GM19238 (cell line): Measurements from ENCODE around the gene MED31.
"Not testable (repeated sequence)": the region's sequence is repeated elsewhere in the genome, so short reads cannot be mapped to it uniquely, and the experiment has no call there.

Experiments used
- DNase-seq: peaks from one replicate; pipeline ENCODE4 v3.0.0; 2011; ENCODE audit warnings: low spot score; ENCODE audit not compliant: insufficient read length

The MED31 gene

GRCh38 chr17:6627019-6627418 lies 24.4 kb downstream of the MED31 start:
- no peak for DNase-seq

GRCh38 chr17:6626616-6627015 lies 24.8 kb downstream of the MED31 start:
- no peak for DNase-seq

GRCh38 chr17:6623941-6624340 lies 27.5 kb downstream of the MED31 start:
- no peak for DNase-seq

DNA sequence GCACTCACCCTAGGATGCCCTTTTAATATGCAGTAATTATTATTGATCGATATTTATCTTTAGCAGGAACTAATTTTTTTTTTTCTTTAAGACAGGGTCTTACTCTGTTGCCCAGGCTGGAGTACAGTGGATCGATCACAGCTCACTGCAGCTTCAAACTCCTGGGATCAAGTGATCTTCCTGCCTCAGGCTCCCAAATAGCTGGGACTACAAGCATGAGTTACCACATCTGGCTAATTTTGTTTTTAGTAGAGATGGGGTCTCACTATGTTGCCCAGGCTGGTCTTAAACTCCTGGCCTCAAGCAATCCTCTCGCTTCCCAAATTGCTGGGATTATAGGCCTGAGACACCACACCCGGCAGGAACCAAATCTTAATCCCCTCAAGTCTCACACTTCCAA lies 40.2 kb downstream of the MED31 start:
- no peak for DNase-seq

DNA sequence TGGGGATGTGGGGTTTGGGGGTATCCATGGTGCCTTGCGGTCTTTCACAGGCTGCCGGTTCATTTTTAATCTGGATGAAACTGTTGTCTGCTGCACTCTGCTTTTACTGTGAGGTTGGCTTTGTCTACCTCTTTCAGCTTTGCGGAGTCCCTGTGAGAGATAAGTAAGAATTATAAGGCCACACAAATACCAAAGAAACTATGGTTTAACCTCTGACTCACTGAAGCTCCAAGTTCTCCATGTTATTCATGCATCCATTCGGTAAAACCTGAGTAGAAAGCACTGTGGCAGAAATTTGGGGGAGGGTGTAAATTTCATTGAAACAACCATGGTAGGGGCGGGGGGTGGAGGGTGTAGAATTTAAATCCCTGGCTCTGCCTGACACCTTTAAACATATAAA lies 41.4 kb downstream of the MED31 start:
- no peak for DNase-seq

- DNase-seq: no peak
These were observed 43.1 kb downstream of the MED31 start for GRCh38 chr17:6608321-6608720.

DNA sequence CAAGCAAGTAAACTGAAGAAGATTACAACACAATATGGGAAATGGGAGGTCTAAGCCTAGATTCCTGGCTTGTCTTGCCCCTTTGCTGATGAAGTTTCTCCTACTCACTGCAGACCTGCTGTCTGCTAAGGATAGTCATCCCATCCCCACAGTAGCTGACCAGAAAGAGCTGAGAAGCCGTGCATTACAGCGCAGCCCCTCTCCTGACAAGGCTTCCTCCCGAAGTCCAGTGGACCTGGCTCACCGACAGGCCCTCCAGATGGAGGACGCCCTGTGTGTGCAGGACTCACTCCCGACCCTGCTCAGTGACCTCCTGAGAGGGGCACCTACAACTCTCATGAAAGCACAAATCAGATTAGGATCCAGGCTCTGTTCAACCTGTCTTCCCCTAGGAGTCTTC lies 46.3 kb downstream of the MED31 start:
- DNase-seq: no peak

GRCh38 chr17:6603744-6604325 lies 47.6 kb downstream of the MED31 start:
- DNase-seq: no peak

- DNase-seq: no peak
These were observed 49.3 kb downstream of the MED31 start for GRCh38 chr17:6602141-6602540.

DNA sequence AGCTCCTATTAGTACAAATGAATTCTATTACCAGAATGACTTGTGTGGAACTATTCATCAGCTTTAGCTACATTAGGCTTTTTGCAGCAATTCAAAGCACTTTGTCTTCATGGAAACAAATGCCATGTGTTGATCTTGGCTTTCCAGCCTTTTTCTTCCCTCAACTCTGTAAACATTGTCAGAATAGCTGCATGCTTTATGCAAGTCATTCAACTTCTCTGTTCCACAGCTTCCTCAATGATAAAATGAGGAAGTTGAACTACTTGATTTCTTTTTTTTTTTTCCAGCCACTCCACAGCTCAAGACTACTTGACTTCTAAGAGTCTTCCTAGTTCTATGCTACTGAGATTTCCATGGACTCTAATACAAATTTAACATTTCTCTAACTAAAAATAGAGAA lies 52.0 kb downstream of the MED31 start:
- no peak for DNase-seq

- no peak for DNase-seq
These were observed 53.7 kb downstream of the MED31 start for GRCh38 chr17:6597727-6598126.

- no peak for DNase-seq
These were observed 54.5 kb downstream of the MED31 start for GRCh38 chr17:6596941-6597340.

DNA sequence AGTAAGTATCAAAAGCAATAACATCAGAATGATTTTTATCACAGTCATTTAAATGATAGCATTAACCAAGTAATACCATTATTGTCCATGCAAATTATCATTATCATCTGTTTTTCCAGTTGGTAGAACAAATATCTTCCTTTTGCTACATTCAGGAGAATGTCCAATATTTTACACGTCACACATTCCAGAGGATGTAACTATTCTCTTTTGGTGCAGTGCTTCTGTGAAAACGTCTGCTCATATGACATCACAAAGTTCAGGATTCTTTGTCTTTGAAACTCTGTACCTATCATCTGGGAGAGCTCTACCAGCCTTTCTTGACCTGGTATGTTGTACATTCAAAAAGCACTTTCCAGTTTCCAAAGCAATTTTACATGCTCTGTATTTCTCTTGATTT lies 54.9 kb downstream of the MED31 start:
- DNase-seq: no peak

GRCh38 chr17:6596081-6596480 lies 55.3 kb downstream of the MED31 start:
- no peak for DNase-seq

GRCh38 chr17:6593371-6593770 lies 58.0 kb downstream of the MED31 start:
- not testable (repeated sequence) for DNase-seq
